Smooth muscle cell (in vitro differentiated cells): ENCODE results near the gene DRC3. TPM values are rescaled to one million over a fixed set of nuclear protein-coding genes. Genes with fewer than 3 reads are reported as not detected.

Source experiments
- DNase-seq: peaks from one replicate; lab custom pipeline; 2025; ENCODE audit not compliant: unreplicated experiment; lab: John Stamatoyannopoulos, UW
- H2AFZ ChIP-seq: fragments of 200-600 bp; sonication (generic); 2 replicates; pipeline ENCODE4 v1.6.0; 2016; ENCODE audit warnings: antibody characterized with exemption, low read depth, mild to moderate bottlenecking
- H3F3A ChIP-seq: fragments of 200-600 bp; sonication (generic); 2 replicates; pipeline ENCODE4 v1.6.0; 2017; ENCODE audit warnings: antibody characterized with exemption, low read depth
- H3K27ac ChIP-seq: fragments of 200-600 bp; sonication (generic); 2 replicates; pipeline ENCODE4 v1.5.1; 2016; ENCODE audit warnings: low read depth, mild to moderate bottlenecking
- H3K27me3 ChIP-seq: fragments of 200-600 bp; sonication (generic); 2 replicates; pipeline ENCODE4 v1.6.1; 2016; ENCODE audit warnings: low read depth, mild to moderate bottlenecking
- H3K36me3 ChIP-seq: fragments of 200-600 bp; sonication (generic); 2 replicates; pipeline ENCODE4 v1.5.1; 2016; ENCODE audit warnings: low read depth
- H3K4me1 ChIP-seq: fragments of 200-600 bp; sonication (generic); 2 replicates; pipeline ENCODE4 v1.5.1; 2016; ENCODE audit warnings: low read depth
- H3K4me2 ChIP-seq: fragments of 200-600 bp; sonication (generic); 2 replicates; pipeline ENCODE4 v1.6.0; 2016; ENCODE audit warnings: mild to moderate bottlenecking
- H3K4me3 ChIP-seq: fragments of 200-600 bp; sonication (generic); 2 replicates; pipeline ENCODE4 v1.5.1; 2016; ENCODE audit warnings: mild to moderate bottlenecking
- H3K79me2 ChIP-seq: fragments of 200-600 bp; sonication (generic); 2 replicates; pipeline ENCODE4 v1.6.0; 2016; ENCODE audit warnings: low read depth, mild to moderate bottlenecking
- H3K9ac ChIP-seq: fragments of 200-600 bp; sonication (generic); 2 replicates; pipeline ENCODE4 v1.6.0; 2016; ENCODE audit warnings: low read depth
- H3K9me3 ChIP-seq: fragments of 200-600 bp; sonication (generic); replicated peaks from 2 replicates; pipeline ENCODE4 v1.5.1; 2016; ENCODE audit warnings: low read depth
- H4K20me1 ChIP-seq: fragments of 200-600 bp; sonication (generic); 2 replicates; pipeline ENCODE4 v1.6.0; 2016; ENCODE audit warnings: low read depth
- WGBS: methylation state at CpG from one replicate; pipeline ENCODE4 v1.1.7; 2016; ENCODE audit warnings: low lambda C conversion rate; 5-methylcytosine and 5-hydroxymethylcytosine counted together
- polyA plus RNA-seq: library from polyadenylated mRNA; unstranded; fragments of >200 nt; fragmentation: Nextera tagmentation; extraction: Ambion mirVana; gene quantifications from 2 replicates; pipeline ENCODE4 v1.2.1, GENCODE V29; 2016
- total RNA-seq: library from RNA; depleted of rRNA; stranded (reverse); fragments of >200 nt; gene quantifications from 2 replicates; pipeline ENCODE4 v1.2.3, GENCODE V29; 2014
- TF ChIP-seq, protein P1 (sequence below): fragments of 200-600 bp; sonication (generic); IDR thresholded peaks from 2 replicates; pipeline ENCODE4 v1.5.1; 2017; ENCODE audit warnings: borderline replicate concordance, mild to moderate bottlenecking, antibody characterized with exemption; ENCODE audit not compliant: insufficient read depth, poor library complexity, severe bottlenecking

The DRC3 gene
- total and polyA plus RNA-seq, 2 experiments from 2014 or later, result 0.72 to 0.83 TPM

DNA sequence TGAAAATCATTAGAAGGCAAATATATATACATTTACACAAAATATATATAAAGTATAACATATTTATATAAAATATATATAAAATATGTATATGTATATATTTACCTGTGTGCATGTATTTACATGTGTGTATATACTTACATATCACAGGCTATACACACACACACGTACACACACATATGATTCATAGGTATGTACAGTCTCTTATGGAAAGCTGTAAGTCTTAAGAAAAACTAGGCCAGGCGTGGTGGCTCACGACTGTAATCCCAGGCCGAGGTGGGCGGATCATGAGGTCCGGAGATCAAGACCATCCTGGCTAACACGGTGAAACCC lies 15.1 kb upstream of the DRC3 start:
- Histone ChIP-seq H3K4me3 (no peak overlapping the region), H3K9me3 (no peaks in the 10 kb centered on the region), H3F3A (peaks cover 26% of the 10 kb centered on the region), H3K4me1 (peaks cover 6% of the 10 kb centered on the region), H3K79me2 (peaks cover 73% of the 10 kb centered on the region), H3K4me2 (peak overlapping the region; percentile 77), H3K27me3 (no peaks in the 10 kb centered on the region), H2AFZ (no peak overlapping the region), H4K20me1 (peaks cover 42% of the 10 kb centered on the region), H3K36me3 (no peaks in the 10 kb centered on the region), H3K27ac (peak overlapping the region; percentile 93), H3K9ac (peak overlapping the region; percentile 54)
- WGBS, result 75% methylated on average over 7 of the region's 7 CpGs
- TF ChIP-seq, protein P1, sequence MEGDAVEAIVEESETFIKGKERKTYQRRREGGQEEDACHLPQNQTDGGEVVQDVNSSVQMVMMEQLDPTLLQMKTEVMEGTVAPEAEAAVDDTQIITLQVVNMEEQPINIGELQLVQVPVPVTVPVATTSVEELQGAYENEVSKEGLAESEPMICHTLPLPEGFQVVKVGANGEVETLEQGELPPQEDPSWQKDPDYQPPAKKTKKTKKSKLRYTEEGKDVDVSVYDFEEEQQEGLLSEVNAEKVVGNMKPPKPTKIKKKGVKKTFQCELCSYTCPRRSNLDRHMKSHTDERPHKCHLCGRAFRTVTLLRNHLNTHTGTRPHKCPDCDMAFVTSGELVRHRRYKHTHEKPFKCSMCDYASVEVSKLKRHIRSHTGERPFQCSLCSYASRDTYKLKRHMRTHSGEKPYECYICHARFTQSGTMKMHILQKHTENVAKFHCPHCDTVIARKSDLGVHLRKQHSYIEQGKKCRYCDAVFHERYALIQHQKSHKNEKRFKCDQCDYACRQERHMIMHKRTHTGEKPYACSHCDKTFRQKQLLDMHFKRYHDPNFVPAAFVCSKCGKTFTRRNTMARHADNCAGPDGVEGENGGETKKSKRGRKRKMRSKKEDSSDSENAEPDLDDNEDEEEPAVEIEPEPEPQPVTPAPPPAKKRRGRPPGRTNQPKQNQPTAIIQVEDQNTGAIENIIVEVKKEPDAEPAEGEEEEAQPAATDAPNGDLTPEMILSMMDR, result no peak
- no peak for DNase-seq

DNA sequence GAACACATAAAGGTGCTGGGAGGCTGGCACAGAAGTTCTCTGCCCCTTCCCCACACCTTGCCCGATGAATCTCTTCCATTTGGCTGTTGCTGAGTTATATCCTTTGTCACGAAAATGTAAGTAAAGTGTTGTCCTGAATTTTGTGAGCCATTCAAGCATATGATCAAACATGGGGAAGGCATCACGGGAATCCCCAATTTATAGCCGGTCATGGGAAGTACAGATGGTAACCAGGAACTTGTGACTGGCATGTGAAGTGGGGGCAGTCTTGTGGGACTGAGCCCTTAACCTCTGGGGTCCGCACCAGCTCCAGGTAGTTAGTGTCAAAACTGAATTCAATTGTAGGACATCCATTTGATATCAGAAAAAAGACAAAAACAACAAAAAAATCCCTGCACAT lies 13.7 kb upstream of the DRC3 start:
- peak overlapping the region; percentile 31 for H3K9ac ChIP-seq
- TF ChIP-seq, protein P1, result no peak
- peaks cover 39% of the 10 kb centered on the region for H4K20me1 ChIP-seq
- H3K36me3 ChIP-seq, result no peaks in the 10 kb centered on the region
- H3K9me3 ChIP-seq, result no peaks in the 10 kb centered on the region
- H3K27ac ChIP-seq, result peak overlapping the region; percentile 93
- no peaks in the 10 kb centered on the region for H3K27me3 ChIP-seq
- H3K4me3 ChIP-seq, result no peak overlapping the region
- H3K79me2 ChIP-seq, result peaks cover 71% of the 10 kb centered on the region
- H3K4me2 ChIP-seq, result no peak overlapping the region
- peaks cover 6% of the 10 kb centered on the region for H3K4me1 ChIP-seq
- 93% methylated on average over 5 of the region's 5 CpGs for WGBS
- no peak for DNase-seq
- H3F3A ChIP-seq, result peaks cover 26% of the 10 kb centered on the region
- no peak overlapping the region for H2AFZ ChIP-seq

DNA sequence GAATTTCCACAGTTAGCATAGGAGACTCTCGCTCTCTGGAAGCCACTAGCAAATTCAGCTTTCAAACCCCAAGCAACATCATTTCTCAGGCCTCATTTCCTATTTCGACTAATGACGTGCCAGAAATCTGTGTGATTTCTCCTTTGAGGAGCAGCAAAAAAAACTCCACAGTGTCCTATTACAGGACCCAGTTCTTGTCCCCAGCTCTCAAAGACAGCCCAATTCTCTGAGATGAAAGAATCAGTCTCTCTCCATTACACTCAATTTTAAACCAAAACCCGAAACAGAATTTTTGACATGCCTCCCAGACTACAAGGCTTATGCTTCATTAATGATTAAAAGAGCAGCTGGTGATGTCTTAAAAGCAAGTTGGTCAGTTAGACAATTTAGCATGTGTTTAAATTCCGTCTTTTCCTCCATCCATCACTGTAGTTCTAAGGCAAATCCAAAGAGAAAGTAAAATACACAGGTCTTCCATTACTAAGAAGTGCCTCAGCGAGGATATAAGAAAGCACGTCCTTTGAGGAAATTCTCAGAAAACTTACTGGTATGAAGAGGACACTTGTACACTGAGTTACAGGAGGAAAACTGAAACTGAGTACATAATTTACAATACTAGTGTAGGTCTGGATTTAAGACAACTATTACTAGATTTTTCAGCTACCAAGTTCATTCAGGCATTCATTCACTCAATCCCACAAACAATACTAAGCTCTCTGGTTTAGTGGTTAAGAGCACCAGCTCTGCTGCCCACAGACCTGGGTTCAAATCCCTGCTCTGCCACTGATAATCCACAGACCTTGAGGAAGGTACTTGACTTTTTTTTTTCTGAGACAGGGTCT lies 12.9 kb upstream of the DRC3 start:
- 66% methylated on average over 7 of the region's 7 CpGs for WGBS
- TF ChIP-seq, protein P1, result no peak
- Histone ChIP-seq H3K9ac (peak overlapping the region; percentile 31), H3K4me2 (peak overlapping the region; percentile 35), H2AFZ (no peak overlapping the region), H3K9me3 (no peaks in the 10 kb centered on the region), H3K36me3 (no peaks in the 10 kb centered on the region), H3F3A (peaks cover 26% of the 10 kb centered on the region), H3K27me3 (no peaks in the 10 kb centered on the region), H4K20me1 (peaks cover 37% of the 10 kb centered on the region), H3K79me2 (peaks cover 73% of the 10 kb centered on the region), H3K4me1 (peaks cover 6% of the 10 kb centered on the region), H3K27ac (peak overlapping the region; percentile 93), H3K4me3 (no peak overlapping the region)
- DNase-seq, result no peak
